Stimulated activated CD4-positive, alpha-beta T cell treated with anti-CD3 and anti-CD28 coated beads, TNF-alpha, amount 100 ng/mL, for 4 hours (primary cell): ENCODE measurements around the gene SPDYE2.
"Not testable (repeated sequence)": the region's sequence is repeated elsewhere in the genome, so short reads cannot be mapped to it uniquely, and the experiment has no call there.

Experiments
- DNase-seq, 3 experiments: peaks; one replicate each; pipeline ENCODE4 v3.0.0-alpha.2; 2020; ENCODE audit warnings: low read depth in 3 of 3

The SPDYE2 gene

DNA sequence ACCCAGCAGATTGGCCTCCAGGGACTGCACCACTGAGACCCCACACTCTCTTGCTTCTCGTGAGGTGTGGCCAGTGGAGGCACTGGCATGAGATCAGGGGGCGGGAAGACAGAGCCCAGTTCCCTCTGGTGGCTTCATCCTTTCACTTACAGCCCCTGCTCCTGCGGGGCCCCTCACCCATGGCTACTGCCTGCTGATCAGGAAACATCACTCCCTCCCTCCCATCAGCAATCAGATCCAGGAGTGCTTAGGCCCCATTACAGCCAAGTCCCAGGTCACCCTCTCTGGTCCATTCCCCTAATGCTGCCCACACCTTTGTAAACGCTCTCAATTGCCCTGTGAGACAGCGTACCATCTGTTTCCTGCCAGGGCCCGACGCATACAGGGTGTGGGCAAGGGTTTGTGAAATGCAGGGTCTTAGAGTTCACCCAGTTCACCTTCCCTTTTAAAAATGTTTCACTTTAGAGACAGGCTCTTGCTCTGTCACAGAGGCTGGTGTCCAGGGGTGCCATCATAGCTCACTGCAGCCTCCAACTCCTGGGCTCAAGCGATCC lies 15.9 kb upstream of the SPDYE2 start:
- not testable (repeated sequence) for DNase-seq

GRCh38 chr7:102540604-102541003 lies 10.4 kb upstream of the SPDYE2 start:
- not testable (repeated sequence) for DNase-seq

GRCh38 chr7:102542083-102542482 lies 8.9 kb upstream of the SPDYE2 start:
- DNase-seq = not testable (repeated sequence)

- not testable (repeated sequence) for DNase-seq
Observed at GRCh38 chr7:102542771-102543170, 8.3 kb upstream of the SPDYE2 start.

- DNase-seq = not testable (repeated sequence)
Observed at GRCh38 chr7:102543596-102543995, 7.4 kb upstream of the SPDYE2 start, which contains the start of gene UPK3BL2. UPK3BL2 (minus strand) TSS chr7:102543696; CDS start chr7:102543636, 60 bp downstream.

DNA sequence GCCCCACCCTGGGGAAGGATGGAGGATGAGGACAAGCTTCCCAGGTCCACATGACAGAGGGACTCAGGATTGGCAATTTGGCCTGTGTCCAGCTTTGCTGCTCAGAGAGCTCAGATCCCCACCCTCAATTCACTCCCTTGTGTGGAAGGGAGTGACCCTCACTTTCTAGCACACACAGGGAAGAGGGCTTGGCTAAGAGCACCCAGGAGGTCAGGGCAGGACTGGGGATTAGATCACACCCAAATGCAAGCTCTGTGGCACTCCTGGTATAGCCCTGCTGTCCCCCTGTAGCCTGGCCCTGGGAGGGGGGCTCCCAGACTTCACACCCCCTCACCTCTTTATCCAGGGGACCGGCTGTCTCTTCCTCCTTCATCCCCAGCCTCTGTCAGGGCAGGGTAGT lies 6.7 kb upstream of the SPDYE2 start:
- DNase-seq = not testable (repeated sequence)

- not testable (repeated sequence) for DNase-seq
Observed at GRCh38 chr7:102545288-102545687, 5.7 kb upstream of the SPDYE2 start.

- DNase-seq = not testable (repeated sequence)
Observed at GRCh38 chr7:102546353-102546752, 4.7 kb upstream of the SPDYE2 start.

GRCh38 chr7:102568620-102569019 lies 17.6 kb downstream of the SPDYE2 start:
- DNase-seq = not testable (repeated sequence)

DNA sequence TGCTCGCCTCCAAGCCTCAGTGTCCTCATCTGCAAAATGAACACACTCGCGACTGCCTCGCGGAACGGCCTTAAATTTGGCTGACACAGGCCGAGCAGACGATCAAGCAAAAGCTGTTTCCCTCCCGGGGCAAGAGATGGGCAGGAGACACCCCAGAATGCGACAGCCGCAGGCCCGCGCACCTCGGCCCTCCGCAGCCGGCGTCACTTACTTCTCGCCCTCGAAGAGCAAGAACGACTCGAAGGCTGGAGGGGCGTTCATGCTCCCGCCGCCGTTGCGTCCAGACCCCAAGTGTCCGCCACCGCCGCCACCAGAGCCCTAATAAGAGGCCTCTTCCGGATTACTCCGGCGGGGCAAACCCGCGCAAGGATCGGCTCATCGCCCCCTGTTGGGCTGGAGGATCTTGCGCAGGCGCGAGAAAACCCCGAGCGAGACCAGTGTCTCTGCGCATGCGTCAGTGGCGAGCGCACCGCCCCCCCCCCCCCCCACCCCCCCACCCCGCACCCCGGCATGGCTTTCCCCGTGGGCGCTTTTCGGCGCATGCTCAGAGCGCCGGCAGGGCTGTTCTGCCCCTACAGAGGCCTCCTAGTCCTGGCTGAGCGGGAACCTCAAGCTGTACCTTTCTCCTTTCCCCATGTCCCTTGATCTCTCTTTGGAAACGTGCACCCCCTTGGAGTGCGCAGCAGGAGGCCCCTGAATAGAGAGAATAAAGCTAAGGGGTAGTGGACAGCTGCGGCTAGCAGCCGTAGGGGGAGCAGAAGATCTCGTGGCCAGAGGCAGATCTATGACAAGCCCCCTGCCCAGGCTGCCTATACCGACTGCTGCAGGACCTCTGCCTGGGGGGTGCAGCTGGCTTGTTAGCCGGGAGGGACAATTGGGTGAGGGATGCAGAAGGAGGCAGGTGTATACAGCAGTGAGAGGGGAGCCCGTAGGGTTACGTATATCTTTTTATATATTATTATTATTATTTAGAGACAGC lies 21.5 kb downstream of the SPDYE2 start, which contains the start of gene POLR2J3:
Gene POLR2J3 (minus strand): TSS at position 323 of the 979 bp plus-strand sequence. CDS start 62 bp downstream, at position 261.
- DNase-seq = peak; percentile 97 to 100 (median 100)

GRCh38 chr7:102574607-102575006 lies 23.6 kb downstream of the SPDYE2 start:
- not testable (repeated sequence) for DNase-seq

DNA sequence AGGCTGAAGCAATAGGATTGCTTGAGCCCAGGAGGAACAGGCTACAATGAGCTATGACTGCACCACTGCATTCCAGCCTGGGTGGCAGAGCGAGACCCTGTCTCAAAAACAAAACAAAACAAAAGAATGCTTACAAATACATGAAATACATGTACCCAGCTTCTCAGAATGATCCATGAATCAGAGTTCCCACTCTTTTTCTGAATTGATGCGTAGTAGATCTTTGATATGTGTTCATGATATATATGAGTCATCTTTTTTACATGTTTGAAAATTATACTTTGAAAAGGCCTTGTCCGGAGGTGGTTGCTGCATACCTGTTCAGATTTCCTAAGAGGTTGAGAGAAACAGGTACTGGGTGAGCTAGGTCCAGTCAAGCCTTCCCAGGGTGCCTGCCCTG lies 25.3 kb downstream of the SPDYE2 start:
- DNase-seq = not testable (repeated sequence)

GRCh38 chr7:102577315-102578240 lies 26.6 kb downstream of the SPDYE2 start:
- not testable (repeated sequence) for DNase-seq

- DNase-seq = not testable (repeated sequence)
Observed at GRCh38 chr7:102578486-102578885, 27.5 kb downstream of the SPDYE2 start.

DNA sequence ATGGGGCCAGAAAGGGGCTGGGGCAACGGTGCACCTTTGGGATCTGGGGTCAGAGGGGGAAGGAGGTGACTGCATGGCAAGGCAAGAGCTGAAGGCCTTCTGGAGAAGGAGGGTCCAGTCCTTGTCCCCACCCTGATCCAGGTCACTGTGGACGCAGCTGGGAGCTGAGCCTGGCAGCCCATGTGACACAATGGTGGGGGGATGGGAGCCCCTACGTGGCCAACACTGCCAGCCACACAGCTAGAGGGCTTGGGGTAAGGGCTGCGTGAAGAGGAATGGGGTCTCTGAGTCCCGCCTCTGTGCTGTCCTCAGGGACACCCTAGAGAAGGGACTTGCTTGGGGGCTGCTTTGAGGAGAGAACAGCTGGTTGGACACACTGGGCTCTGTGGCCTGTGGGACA lies 30.7 kb downstream of the SPDYE2 start:
- DNase-seq = not testable (repeated sequence)

DNA sequence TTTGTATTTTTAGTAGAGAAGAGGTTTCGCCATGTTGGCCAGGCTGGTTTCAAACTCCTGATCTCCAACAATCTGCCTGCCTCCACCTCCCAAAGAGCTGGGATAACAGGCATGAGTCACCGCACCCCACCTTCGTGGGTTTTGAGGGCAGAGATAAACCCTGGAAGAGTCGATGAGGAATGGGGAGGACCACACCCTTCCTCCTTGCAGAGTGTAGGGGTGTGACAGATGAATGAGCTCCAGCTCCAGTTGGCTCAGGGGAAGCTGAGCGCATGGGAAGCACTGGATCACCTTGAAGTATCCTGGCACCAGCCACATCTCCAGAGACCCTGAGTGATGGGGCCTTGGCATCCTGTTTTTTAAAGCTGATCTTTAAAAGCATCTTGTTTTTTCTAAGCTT lies 32.5 kb downstream of the SPDYE2 start:
- not testable (repeated sequence) for DNase-seq

DNA sequence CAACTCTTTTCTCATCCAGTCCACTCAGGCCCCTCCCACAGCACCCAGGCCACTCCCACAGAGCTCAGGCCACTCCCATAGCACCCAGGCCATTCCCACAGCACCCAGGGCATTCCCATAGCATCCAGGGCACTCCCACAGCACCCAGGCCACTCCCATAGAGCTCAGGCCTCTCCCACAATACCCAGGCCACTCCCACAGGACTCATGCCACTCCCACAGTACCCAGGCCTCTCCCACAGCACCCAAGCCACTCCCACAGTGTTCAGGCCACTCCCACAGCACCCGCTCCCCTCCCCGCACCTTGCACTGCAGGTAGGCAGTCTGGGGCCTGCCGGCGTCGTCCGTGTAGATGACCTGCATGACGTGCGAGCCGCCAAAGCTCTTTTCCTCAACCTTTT lies 38.8 kb downstream of the SPDYE2 start:
- not testable (repeated sequence) for DNase-seq

- DNase-seq = not testable (repeated sequence)
Observed at GRCh38 chr7:102592477-102593019, 41.5 kb downstream of the SPDYE2 start.

- DNase-seq = not testable (repeated sequence)
Observed at GRCh38 chr7:102593637-102594334, 42.8 kb downstream of the SPDYE2 start.

GRCh38 chr7:102596036-102596435 lies 45.0 kb downstream of the SPDYE2 start:
- not testable (repeated sequence) for DNase-seq
